Esophagus mucosa (tissue), 1 donor: Measurements from ENCODE around the gene STX16. TPM values are rescaled to one million over a fixed set of nuclear protein-coding genes. Genes with fewer than 3 reads are reported as not detected.

Source experiments
- ATAC-seq: fragments of 200-7000 bp; cut with Tn5 transposase; one replicate; pipeline ENCODE4 v1.9.1; 2020
- total RNA-seq: library from RNA; stranded (reverse); gene quantifications from one replicate; pipeline ENCODE4 v1.2.4, GENCODE V29; 2023
- donor health status: DM: yes; HTN: yes; CAD: no.

Gene STX16
- total RNA-seq, 1 donor from 2014 or later: 27.0 TPM

DNA sequence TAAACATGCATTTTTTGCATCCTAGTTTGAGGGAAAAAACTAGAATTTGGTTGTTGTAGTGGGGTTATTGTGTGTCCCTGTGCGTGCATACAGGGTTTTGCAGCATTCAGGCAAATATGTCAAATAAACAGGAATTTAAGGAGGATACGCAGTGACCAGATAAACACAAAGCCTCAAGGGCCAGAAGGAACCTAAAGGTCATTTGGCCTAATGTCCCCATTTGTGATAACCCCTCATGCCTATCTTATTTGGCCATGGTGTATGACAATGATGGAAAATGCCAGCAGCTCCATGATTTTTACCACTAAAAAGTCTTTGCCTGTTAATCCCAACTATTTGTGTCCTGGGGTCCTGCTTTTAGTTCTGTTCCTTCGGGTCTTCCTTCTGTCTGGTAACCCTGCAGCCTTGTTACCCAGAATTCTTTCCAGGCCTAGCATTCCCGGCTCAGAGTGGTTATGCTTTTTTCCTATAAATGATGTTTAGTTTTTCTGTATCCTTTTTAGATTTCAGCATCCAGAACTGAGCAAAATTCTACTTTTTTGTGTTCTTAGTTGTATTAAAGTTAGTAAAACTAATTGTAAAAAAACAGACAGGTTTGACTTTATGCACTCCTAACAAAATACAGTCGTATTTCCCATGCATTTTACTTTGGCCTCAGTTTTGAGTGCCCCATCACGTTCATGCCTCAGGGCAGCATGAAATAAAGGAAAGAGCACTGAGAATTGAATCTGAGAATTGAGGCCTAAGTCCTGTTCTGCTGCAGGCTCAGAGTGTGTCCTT lies 4.4 kb downstream of the STX16 start:
- no peak for ATAC-seq

DNA sequence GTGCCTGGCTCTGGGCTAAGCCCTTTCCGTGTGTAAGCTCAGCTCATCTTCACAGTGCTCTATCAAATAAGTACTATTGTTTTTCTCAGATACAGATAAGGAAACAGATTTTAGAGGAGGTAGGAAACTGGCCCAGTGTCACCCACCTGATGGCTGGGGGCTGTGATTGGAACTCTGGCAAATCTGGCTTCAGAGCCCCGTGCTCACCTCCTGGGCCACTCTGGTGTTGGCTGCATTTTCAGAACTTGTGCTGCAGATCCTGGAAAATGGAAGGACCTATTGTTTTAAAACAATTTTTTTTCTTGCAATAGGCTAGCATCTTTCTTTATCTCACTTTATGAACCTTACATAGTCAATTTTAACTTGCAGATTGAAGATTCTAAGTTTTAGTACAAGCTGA lies 5.7 kb downstream of the STX16 start:
- ATAC-seq: no peak

DNA sequence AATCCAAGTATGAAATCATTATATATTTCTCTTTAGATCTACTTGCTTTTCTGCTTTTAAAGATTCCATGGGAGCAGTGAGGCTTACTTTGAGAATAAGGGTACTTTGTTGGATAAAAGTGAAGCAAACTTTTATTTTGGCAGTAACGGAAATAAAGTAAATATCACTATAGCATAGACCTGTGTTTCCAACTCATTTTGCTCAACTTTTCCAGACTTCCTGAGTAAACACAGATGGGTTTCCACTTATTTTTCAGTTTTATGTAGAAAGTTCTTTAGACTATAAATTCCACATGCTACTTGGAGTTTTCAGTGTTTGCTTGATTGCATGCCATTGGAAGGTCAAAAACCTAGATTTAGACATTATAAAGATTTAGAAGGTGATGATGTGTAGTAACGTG lies 6.2 kb downstream of the STX16 start:
- ATAC-seq: no peak

DNA sequence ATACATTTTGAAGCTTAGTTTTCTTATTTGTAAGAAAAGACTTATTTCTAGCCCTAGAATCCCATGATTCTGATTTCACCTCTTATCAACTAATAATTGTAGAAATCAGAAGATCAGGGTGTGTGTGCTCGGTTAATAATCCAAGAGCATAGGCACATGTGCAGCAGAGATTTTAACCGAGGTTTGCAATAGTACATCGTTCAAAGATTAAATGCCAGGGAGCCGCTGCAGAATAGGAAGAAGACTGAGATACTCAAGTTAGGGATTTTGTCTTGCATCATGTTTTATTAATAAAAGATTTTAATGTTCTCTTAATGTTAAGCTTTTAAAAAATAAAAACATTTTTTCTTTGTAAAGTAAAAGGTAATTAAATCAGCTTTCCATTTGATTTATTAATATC lies 6.9 kb downstream of the STX16 start:
- no peak for ATAC-seq

GRCh38 chr20:58658760-58659159 lies 7.7 kb downstream of the STX16 start:
- ATAC-seq: no peak

- peak; percentile 36 for ATAC-seq
Observed at GRCh38 chr20:58659841-58660240, 8.8 kb downstream of the STX16 start.

DNA sequence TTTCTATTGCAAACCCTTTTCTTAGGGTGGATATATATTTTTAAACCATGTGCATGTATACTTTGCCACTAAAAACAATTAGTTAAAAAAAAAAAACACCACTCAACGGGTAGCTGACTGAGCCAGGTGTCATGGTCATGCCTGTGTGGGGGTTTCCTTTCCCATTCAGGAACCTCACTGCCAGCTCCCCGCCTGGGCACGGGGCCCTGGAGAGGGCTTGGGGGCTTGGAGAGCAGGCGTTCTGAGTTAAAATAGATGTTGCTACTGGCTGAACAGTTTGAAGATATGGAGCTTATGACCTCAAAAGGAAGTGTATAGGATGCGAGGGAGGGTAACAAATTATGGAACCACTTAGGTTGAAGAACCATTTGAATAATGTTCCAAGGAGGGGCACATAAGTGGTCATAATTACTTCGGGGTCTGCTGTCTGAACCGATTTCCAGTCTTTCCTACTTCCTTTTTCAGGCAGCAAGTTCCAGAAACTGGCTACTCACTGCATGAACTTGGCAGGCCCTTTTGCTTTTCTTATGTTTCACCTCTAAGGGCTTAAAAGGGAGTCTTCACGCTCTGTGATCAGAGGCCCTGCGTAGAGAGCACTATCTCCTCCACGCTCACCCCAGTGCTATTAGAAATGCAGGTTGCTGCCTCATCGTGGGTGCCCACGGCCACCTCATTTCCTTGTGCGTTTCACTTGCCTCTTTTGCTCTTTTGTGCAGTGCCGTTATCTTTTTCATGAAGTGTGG lies 9.9 kb downstream of the STX16 start:
- ATAC-seq: no peak

DNA sequence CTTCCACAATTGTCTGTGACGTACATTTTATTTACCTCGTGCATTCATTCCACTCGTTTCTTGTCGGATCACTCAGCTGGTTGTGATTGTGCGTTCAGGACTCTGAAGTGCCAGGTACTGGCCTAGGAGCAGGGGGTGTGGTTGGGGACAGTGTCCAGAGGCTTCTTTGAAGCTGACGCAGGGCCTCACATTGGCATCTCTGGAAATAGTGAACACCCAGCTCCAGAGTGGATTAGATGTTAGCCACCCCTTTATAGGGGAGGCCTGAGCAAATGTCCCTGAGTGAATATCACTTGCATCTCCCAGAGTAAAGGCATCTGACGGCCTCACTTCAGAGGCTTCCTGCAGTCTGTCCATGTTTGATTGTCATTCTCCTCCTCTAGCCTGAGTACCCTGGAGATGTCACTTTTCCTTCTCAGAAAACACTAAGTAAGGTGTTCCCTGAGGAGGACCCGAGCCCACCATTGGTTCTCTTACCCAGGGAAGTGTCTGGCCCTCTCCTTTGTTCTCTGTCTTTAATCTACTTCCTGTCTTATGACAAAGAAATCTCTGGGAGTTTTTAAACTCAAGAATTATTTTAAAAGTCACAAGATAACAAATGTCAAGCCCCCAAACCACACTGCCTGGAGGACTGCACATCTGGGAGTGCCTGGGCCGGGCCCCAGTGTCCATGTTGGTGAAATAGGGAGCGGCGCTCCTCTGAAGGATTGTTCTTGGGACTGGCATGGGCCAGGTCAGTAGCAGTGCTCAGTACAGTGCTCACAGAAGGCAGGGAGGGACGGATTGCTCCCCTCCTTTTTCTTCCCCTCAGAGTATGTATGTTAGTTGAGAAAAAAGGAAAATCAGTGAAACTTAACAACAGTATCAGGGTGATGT lies 10.8 kb downstream of the STX16 start:
- ATAC-seq: no peak

GRCh38 chr20:58664331-58664730 lies 13.2 kb downstream of the STX16 start:
- no peak for ATAC-seq

DNA sequence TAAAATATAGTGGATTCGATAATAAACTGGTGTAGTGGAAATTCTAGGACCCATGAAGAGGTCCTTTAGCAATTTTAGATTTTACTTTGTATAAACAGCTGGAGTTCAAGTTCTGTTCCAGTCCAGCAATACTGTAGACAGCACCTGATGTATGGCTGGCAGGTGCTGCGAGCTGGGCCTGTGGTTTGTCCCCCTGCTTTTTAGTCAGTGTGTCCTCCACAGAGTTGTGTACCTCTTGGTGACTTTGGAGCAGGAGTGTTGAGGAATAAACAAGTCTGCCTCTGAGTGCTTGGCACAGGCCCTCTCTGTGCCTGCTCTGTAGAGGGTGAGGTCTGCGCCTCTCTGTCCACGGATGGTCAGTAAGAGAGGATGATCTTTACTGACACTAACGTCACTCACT lies 13.8 kb downstream of the STX16 start:
- no peak for ATAC-seq

DNA sequence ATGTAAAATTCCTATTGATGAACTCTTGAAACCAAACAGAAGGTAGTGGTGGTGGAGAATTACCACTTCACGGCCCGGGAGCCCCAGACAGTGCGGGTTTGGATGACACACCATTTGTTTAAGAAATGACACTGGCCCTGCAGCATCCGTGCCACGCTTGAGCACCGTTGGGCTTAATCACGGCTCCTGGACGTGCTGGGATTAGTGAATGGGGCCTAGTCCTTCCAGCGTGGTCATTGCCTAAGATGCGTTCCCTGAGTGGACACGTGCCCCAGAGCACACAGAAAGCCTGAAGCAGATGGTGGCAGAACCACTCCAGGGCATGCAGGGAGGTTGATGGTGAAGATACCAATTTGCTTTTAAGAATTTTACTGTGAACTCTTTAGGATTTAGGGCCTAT lies 14.5 kb downstream of the STX16 start:
- ATAC-seq: peak; percentile 55

GRCh38 chr20:58666702-58667101 lies 15.6 kb downstream of the STX16 start:
- no peak for ATAC-seq

- no peak for ATAC-seq
Observed at GRCh38 chr20:58667975-58668374, 16.9 kb downstream of the STX16 start.

GRCh38 chr20:58668901-58669286 lies 17.8 kb downstream of the STX16 start:
- no peak for ATAC-seq

GRCh38 chr20:58669287-58670006 lies 18.4 kb downstream of the STX16 start:
- ATAC-seq: peak; percentile 48

DNA sequence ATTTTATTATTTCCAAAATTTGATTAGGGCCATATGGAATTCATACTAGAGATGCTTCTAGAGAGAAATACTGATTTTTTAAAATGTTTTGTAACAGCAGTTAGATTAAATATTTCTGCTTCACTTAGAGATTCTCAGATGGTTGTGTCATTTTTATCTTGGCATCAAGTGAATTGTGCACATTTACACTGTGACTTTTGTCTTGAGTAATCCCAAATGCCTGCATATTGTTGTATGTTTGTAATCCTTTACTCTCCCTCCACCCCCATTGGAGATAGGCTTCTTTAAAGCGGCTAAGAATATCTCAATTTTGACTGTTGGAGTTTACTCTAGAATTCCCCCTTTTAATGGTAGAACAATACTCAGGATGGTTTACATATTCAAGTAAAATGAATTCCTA lies 19.0 kb downstream of the STX16 start:
- ATAC-seq: no peak

DNA sequence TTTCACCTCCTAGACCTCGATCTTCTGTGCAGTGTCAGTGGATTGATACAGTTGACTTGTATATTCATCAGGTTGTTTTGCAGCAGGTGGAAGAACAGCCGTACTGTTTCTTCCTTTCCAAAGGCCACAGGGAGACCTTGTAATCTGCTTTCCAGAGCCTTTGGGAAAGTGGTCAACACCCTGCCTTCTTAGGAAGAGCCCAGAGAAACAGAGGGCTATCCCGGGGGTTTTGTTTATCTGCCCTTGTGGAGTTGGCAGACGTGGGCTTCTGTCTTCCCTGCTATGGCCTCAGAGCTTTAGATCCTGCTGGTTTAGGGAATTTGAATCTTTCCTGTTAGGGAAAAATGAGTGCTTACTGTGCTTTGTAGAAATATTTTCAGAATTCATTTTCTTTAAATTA lies 19.6 kb downstream of the STX16 start:
- no peak for ATAC-seq

GRCh38 chr20:58673119-58673518 lies 22.0 kb downstream of the STX16 start:
- ATAC-seq: no peak

- no peak for ATAC-seq
Observed at GRCh38 chr20:58675146-58675584, 24.1 kb downstream of the STX16 start.

- ATAC-seq: no peak
Observed at GRCh38 chr20:58675641-58676040, 24.6 kb downstream of the STX16 start.

- no peak for ATAC-seq
Observed at GRCh38 chr20:58676161-58676560, 25.1 kb downstream of the STX16 start.

DNA sequence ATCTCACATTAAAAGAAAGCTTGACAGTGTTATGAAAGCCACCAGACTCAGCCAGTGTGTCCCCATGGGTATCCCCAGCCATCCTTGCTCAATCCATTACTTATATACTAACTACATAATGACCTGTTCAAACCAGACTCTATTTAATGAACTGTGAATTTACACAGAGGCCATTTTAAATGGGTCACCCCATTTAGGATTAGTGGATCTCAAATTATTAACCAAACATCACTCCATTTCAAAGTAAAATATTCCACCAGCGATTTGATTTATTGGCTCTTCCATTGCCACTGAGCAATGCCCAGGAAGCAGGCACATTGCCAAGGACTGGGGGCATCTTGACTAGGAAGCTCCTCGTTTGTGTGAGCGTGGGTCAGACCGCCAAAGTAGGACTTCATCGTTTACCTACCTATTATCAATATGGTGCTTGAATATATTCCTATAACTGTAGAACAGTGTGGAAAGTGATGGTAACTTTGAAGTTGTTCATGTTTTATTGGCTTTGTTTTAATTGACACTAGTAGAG lies 26.1 kb downstream of the STX16 start:
- ATAC-seq: no peak
